ENCODE results near the gene TSHZ2.

Gene TSHZ2

GRCh38 chr20:53194306-53195290 is 222.4 kb downstream of the TSHZ2 start:
- no peaks in the 10 kb centered on the region for H3K36me3 ChIP-seq
- no peaks in the 10 kb centered on the region for H3K9me3 ChIP-seq
- peak; percentile 23; the same call in 1 of the 2 replicates for TF ChIP-seq CTCF (IDR thresholded peaks at IDR 0.05; ENCODE audit: low read depth, low read length)
- no peak overlapping the region for H3K4me3 ChIP-seq (ENCODE audit: low read depth, low read length)
- DNase-seq: no peak
- H3K27me3 ChIP-seq: no peaks in the 10 kb centered on the region
- peaks cover 7% of the 10 kb centered on the region; the same call in 1 of the 2 replicates for H3K4me1 ChIP-seq

- Histone ChIP-seq H3K4me3 (ENCODE audit: low read depth, low read length) (no peak overlapping the region), H3K27me3 (no peaks in the 10 kb centered on the region), H3K9me3 (no peaks in the 10 kb centered on the region), H3K4me1 (peaks cover 7% of the 10 kb centered on the region; the same call in 1 of the 2 replicates), H3K36me3 (no peaks in the 10 kb centered on the region)
- no peak for DNase-seq
- TF ChIP-seq CTCF (IDR thresholded peaks at IDR 0.05; ENCODE audit: low read depth, low read length): no peak
Observed at GRCh38 chr20:53195876-53196610, 223.9 kb downstream of the TSHZ2 start.

GRCh38 chr20:53201588-53201987 is 229.4 kb downstream of the TSHZ2 start:
- Histone ChIP-seq H3K36me3 (no peaks in the 10 kb centered on the region), H3K9me3 (no peaks in the 10 kb centered on the region), H3K27me3 (no peaks in the 10 kb centered on the region), H3K4me3 (ENCODE audit: low read depth, low read length) (no peak overlapping the region), H3K4me1 (peaks cover 4% of the 10 kb centered on the region; the same call in 1 of the 2 replicates)
- TF ChIP-seq CTCF (IDR thresholded peaks at IDR 0.05; ENCODE audit: low read depth, low read length): peak; percentile 34; the same call in 1 of the 2 replicates
- DNase-seq: no peak

GRCh38 chr20:53202777-53203176 is 230.6 kb downstream of the TSHZ2 start:
- Histone ChIP-seq H3K4me1 (no peaks in the 10 kb centered on the region), H3K9me3 (no peaks in the 10 kb centered on the region), H3K27me3 (no peaks in the 10 kb centered on the region), H3K4me3 (ENCODE audit: low read depth, low read length) (no peak overlapping the region), H3K36me3 (no peaks in the 10 kb centered on the region)
- no peak for DNase-seq
- TF ChIP-seq CTCF (IDR thresholded peaks at IDR 0.05; ENCODE audit: low read depth, low read length): no peak

GRCh38 chr20:53205046-53205445 is 232.9 kb downstream of the TSHZ2 start:
- Histone ChIP-seq H3K36me3 (no peaks in the 10 kb centered on the region), H3K4me1 (0 out of 2 replicates have a peak, but pooled peaks cover 3% of the 10 kb centered on the region), H3K9me3 (no peaks in the 10 kb centered on the region), H3K4me3 (ENCODE audit: low read depth, low read length) (no peak overlapping the region), H3K27me3 (no peaks in the 10 kb centered on the region)
- DNase-seq: no peak
- TF ChIP-seq CTCF (IDR thresholded peaks at IDR 0.05; ENCODE audit: low read depth, low read length): no peak
